ENCODE results near the gene OR56A5.
A peak's percentile ranks its signal among the peaks of the same experiment; 100 is the strongest.

Gene OR56A5

GRCh38 chr11:5923794-5924193, 44.5 kb downstream of the OR56A5 start:
- no peaks in the 10 kb centered on the region for H3K27me3 Mint-ChIP-seq (ENCODE audit: low read depth)

GRCh38 chr11:5923427-5923776, 44.9 kb downstream of the OR56A5 start:
- H3K9me3 Mint-ChIP-seq, result peaks cover 8% of the 10 kb centered on the region
- no peak overlapping the region for H3K4me3 Mint-ChIP-seq
- H3K36me3 Mint-ChIP-seq (ENCODE audit: low read depth), result no peaks in the 10 kb centered on the region
- DNase-seq (ENCODE audit: low spot score), result no peak
- no peaks in the 10 kb centered on the region for H3K27me3 Mint-ChIP-seq (ENCODE audit: low read depth)
- H3K27ac Mint-ChIP-seq, result no peak overlapping the region
- no peaks in the 10 kb centered on the region for H3K4me1 Mint-ChIP-seq (ENCODE audit: low read depth)

More at GRCh38 chr11:5923794-5924193, 44.5 kb downstream of the OR56A5 start:
- H3K9me3 Mint-ChIP-seq, result peaks cover 8% of the 10 kb centered on the region
- DNase-seq (ENCODE audit: low spot score), result no peak
- no peak overlapping the region for H3K27ac Mint-ChIP-seq
- no peak overlapping the region for H3K4me3 Mint-ChIP-seq
- no peaks in the 10 kb centered on the region for H3K36me3 Mint-ChIP-seq (ENCODE audit: low read depth)
- no peaks in the 10 kb centered on the region for H3K4me1 Mint-ChIP-seq (ENCODE audit: low read depth)

DNA sequence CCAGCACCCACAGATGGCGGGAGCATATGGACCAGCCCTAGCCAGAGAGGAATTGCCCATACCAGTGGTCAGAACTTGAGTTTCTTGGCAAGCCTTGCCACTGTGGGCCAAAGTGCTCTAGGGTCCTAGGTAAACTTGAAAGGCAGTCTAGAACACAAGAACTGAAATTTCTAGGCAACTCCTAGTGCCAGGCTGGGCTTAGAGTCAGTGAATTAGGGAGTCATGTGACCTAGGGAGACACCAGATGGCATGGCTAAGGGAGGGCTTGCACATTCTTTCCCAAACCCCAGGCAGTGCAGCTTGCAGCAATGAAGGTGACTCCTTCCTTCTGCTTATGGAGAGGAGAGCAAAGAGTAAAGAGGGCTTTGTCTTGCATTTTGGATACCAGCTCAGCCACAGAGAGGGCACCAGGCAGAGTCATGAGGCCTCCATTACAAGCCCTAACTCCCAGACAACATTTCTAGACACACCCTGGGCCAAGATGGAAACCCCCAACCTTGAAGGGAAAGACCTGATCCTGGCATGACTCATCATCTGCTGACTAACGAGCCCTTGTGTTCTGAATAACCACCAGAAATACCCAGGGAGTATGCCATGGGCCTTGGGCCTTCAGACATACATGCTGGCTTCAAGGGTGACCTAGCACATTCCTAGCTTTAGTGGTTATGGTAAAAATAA, 45.4 kb downstream of the OR56A5 start:
- no peaks in the 10 kb centered on the region for H3K27me3 Mint-ChIP-seq (ENCODE audit: low read depth)
- H3K4me1 Mint-ChIP-seq (ENCODE audit: low read depth), result no peaks in the 10 kb centered on the region
- no peaks in the 10 kb centered on the region for H3K36me3 Mint-ChIP-seq (ENCODE audit: low read depth)
- peak; percentile 35 for DNase-seq (ENCODE audit: low spot score)
- no peak overlapping the region for H3K27ac Mint-ChIP-seq
- H3K9me3 Mint-ChIP-seq, result peaks cover 8% of the 10 kb centered on the region
- no peak overlapping the region for H3K4me3 Mint-ChIP-seq

Data from T-helper 2 cell treated with Interferon-gamma antibody and Interleukin-4, amounts not matched to agents 5 μg/mL and 100 μg/mL, for 36 hours (primary cell).